Measurements from ENCODE around the gene NELFB. TPM values are rescaled to one million over a fixed set of nuclear protein-coding genes. Genes with fewer than 3 reads are reported as not detected.

The NELFB gene
- total and polyA plus RNA-seq, 2 donors (not counting 1 experiment from before 2014, with no cell fraction given): 53.7 to 55.8 TPM

- intact Hi-C loops (cut with micrococcal nuclease): loop anchor here (5.0 kb wide), 1 partner anchor 382 kb away; the partner anchor contains the start of gene ARRDC1
- Histone ChIP-seq H2AFZ (ENCODE audit: insufficient read depth, low read depth, low read length, poor library complexity, severe bottlenecking) (peak within 1 kb of the TSS; percentile 96), H4K20me1 (ENCODE audit: control insufficient read depth, insufficient read depth, low read length, poor library complexity, severe bottlenecking) (no peaks in the 10 kb centered on the region), H3K4me1 (ENCODE audit: control insufficient read depth in 2 of 2, insufficient read depth in 2 of 2, low read length in 2 of 2) (peaks cover 13 to 32% of the 10 kb centered on the region in 2 donors), H3K4me2 (replicated peaks; ENCODE audit: low read depth, low read length, poor library complexity, severe bottlenecking) (peak within 1 kb of the TSS; percentile 95), H3K27ac (ENCODE audit: low read length in 2 of 2) (peak within 1 kb of the TSS; percentile 79 to 91), H3K27me3 (replicated peaks in 1 of 4; ENCODE audit: control extremely low read depth in 1 of 4, control insufficient read depth in 3 of 4, insufficient read depth in 4 of 4, low read length in 3 of 4) (peaks cover 0 to 28% (median 2%) of the 10 kb centered on the region in 4 experiments), H3K4me3 (ENCODE audit: control extremely low read depth in 1 of 5, extremely low read depth in 1 of 5, insufficient read depth in 1 of 5, low read depth in 2 of 5, low read length in 4 of 5) (peak within 1 kb of the TSS; percentile 36 to 77 (median 71)), H3K9ac (ENCODE audit: low read length) (peak within 1 kb of the TSS; percentile 75), H3K36me3 (replicated peaks in 1 of 2; ENCODE audit: control extremely low read depth in 1 of 2, control insufficient read depth in 1 of 2, extremely low read depth in 1 of 2, insufficient read depth in 2 of 2, low read length in 1 of 2) (no peaks in the 10 kb centered on the region), H3K79me2 (ENCODE audit: control insufficient read depth, insufficient read depth, low read length) (no peaks in the 10 kb centered on the region), H3K9me3 (ENCODE audit: control extremely low read depth in 1 of 3, control insufficient read depth in 2 of 3, insufficient read depth in 1 of 3, low read length in 2 of 3) (no peaks in the 10 kb centered on the region)
- 53% methylated on average over 22 of the region's 23 CpGs for WGBS (ENCODE audit: insufficient coverage)
- H3K4me1 Mint-ChIP-seq: peaks cover 16% of the 10 kb centered on the region
- no peak for TF ChIP-seq EZH2 (IDR thresholded peaks at IDR 0.05; ENCODE audit: borderline replicate concordance, insufficient read depth, low read depth, low read length, poor library complexity, severe bottlenecking)
- no peak for TF ChIP-seq CTCF (IDR thresholded peaks at IDR 0.05)
- no peak for ATAC-seq (ENCODE audit: low read depth)
- H3K4me3 Mint-ChIP-seq: peak within 1 kb of the TSS; percentile 86
- H3K27me3 Mint-ChIP-seq: peaks cover 4% of the 10 kb centered on the region
- H3K27ac Mint-ChIP-seq: peak within 1 kb of the TSS; percentile 82
- ChIA-PET POLR2A (interaction anchor here (1.5 to 3.1 kb wide), 2 partner anchors 10 to 11 kb away, joined by 7 to 10 read pairs; no protein-coding TSS in a partner anchor), CTCF (interaction anchor here (0.8 to 7.0 kb wide), 7 partner anchors 13 to 196 kb away, joined by 3 to 76 read pairs (median 4); partner anchors contain the start of genes ANAPC2, NELFB, SSNA1 and TUBB4B)
- peak; percentile 32 for DNase-seq
- no peaks in the 10 kb centered on the region for H3K9me3 Mint-ChIP-seq (ENCODE audit: insufficient read depth)
Observed at GRCh38 chr9:137224830-137225694, 30.1 kb upstream of the NELFB start, which contains the start of gene CYSRT1. Gene CYSRT1, plus strand, starts transcription at chr9:137225174. Its CDS starts 448 bp downstream, at chr9:137225622.

Data from B cell (primary cell).